Transverse colon (tissue), 4 donors: ENCODE results near the gene ERVFRD-1.

Experiments used
- CTCF ChIP-seq, 5 experiments: fragments of 200-600 bp in 3 of 5; fragments of 450-650 bp in 2 of 5; sonication (generic) in 3 of 5; IDR thresholded peaks; 1 replicate in 2 of 5; 2 replicates in 3 of 5; pipeline ENCODE4 v1.5.1; 2016 to 2017; ENCODE audit warnings: antibody characterized with exemption in 5 of 5, inconsistent platforms in 3 of 5, mild to moderate bottlenecking in 2 of 5, moderate library complexity in 1 of 5
- POLR2A ChIP-seq: fragments of 450-650 bp; IDR thresholded peaks from one replicate; pipeline ENCODE4 v1.6.1; 2016; ENCODE audit warnings: antibody characterized with exemption, mild to moderate bottlenecking, moderate library complexity
- POLR2AphosphoS5 ChIP-seq, 3 donors: sonication (generic); formaldehyde crosslinking; IDR thresholded peaks; one replicate each; pipeline ENCODE4 v1.6.1; 2016; ENCODE audit warnings: antibody characterized with exemption in 3 of 3

- TF ChIP-seq POLR2AphosphoS5 (IDR thresholded peaks at IDR 0.05) (no peak), CTCF (IDR thresholded peaks at IDR 0.05) (no peak), POLR2A (no peak)
Observed at GRCh38 chr6:11151488-11151887, 40.0 kb upstream of the ERVFRD-1 start.
